SHP77 (cell line): ENCODE results near the gene CCS.
"Not testable (repeated sequence)": the region's sequence is repeated elsewhere in the genome, so short reads cannot be mapped to it uniquely, and the experiment has no call there.

Source experiments
- DNase-seq, 2 experiments: peaks; one replicate each; lab custom pipeline; 2025; lab: John Stamatoyannopoulos, UW

The CCS gene

GRCh38 chr11:66626382-66626781, 33.4 kb downstream of the CCS start:
- DNase-seq: no peak

GRCh38 chr11:66626926-66627325, 33.9 kb downstream of the CCS start:
- no peak for DNase-seq

- no peak for DNase-seq
Measured at GRCh38 chr11:66628061-66628603, 35.1 kb downstream of the CCS start.

GRCh38 chr11:66629356-66629755, 36.4 kb downstream of the CCS start:
- DNase-seq: no peak

- DNase-seq: no peak
Measured at GRCh38 chr11:66631883-66632282, 38.9 kb downstream of the CCS start.

- DNase-seq: no peak
Measured at GRCh38 chr11:66632952-66633351, 40.0 kb downstream of the CCS start.

GRCh38 chr11:66636411-66636810, 43.4 kb downstream of the CCS start:
- no peak for DNase-seq

- peak in 1 of 2 experiments; percentile 37 for DNase-seq
Measured at GRCh38 chr11:66637557-66638176, 44.7 kb downstream of the CCS start.

- DNase-seq: peak; percentile 100
Measured at GRCh38 chr11:66638177-66639065, 45.4 kb downstream of the CCS start, which contains the start of gene RBM4. TSS of gene RBM4 (plus strand) at chr11:66638703. CDS start at chr11:66639712, 1,009 bp downstream.

- no peak for DNase-seq
Measured at GRCh38 chr11:66639066-66639813, 46.3 kb downstream of the CCS start.

GRCh38 chr11:66639814-66640340, 46.9 kb downstream of the CCS start:
- DNase-seq: not testable (repeated sequence)

GRCh38 chr11:66641834-66642233, 48.8 kb downstream of the CCS start:
- DNase-seq: no peak

- no peak for DNase-seq
Measured at GRCh38 chr11:66643745-66644437, 50.9 kb downstream of the CCS start.

GRCh38 chr11:66646828-66647227, 53.8 kb downstream of the CCS start:
- DNase-seq: no peak

GRCh38 chr11:66649903-66650302, 56.9 kb downstream of the CCS start:
- no peak for DNase-seq

- DNase-seq: no peak
Measured at GRCh38 chr11:66651016-66651415, 58.0 kb downstream of the CCS start.

- no peak for DNase-seq
Measured at GRCh38 chr11:66652651-66653050, 59.7 kb downstream of the CCS start.

GRCh38 chr11:66653123-66653522, 60.1 kb downstream of the CCS start:
- DNase-seq: no peak
